Measurements from ENCODE around the gene DIO1. TPM values are rescaled to one million over a fixed set of nuclear protein-coding genes. Genes with fewer than 3 reads are reported as not detected.

Gene DIO1
- total RNA-seq, 2 donors from 2014 or later = not detected

DNA sequence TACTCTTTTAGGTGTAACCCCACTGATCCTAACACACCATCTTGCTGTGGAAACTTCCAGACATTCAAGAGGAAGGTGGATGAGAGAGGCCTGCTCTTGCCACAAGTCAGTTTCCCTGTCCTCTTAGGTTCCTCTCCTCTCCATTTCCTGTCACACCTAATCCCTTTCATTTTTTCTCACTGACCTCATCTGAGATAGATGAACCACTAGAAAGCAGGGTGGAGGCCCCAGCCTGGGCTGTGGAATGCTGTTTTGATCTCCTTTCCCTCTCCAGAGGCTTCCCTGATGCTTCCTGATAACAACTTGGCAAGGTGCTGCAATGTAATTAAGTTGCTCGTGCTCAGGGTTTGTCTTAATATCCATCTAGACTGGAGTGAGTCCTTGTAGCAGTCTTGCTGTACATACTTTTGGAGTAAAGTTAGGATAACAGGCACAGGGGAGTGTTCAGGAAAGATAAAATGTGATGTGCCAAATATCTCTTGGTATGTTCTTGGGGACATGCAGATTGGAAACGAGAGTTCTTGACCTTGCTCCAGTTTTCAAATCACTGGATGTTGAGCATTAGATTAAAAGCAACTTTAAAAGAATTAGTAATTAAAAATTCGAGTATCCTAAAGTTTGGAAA, 63.3 kb downstream of the DIO1 start:
- Histone ChIP-seq H3K27ac (peak overlapping the region in 1 of 2 donors; percentile 32), H3K4me1 (peaks cover 0 to 13% of the 10 kb centered on the region in 2 donors), H3K9me3 (no peaks in the 10 kb centered on the region), H3K4me3 (no peak overlapping the region), H3K36me3 (peaks cover 39% of the 10 kb centered on the region), H3K27me3 (no peaks in the 10 kb centered on the region)
- DNase-seq (ENCODE audit: low spot score) = no peak
- TF ChIP-seq, protein P1, sequence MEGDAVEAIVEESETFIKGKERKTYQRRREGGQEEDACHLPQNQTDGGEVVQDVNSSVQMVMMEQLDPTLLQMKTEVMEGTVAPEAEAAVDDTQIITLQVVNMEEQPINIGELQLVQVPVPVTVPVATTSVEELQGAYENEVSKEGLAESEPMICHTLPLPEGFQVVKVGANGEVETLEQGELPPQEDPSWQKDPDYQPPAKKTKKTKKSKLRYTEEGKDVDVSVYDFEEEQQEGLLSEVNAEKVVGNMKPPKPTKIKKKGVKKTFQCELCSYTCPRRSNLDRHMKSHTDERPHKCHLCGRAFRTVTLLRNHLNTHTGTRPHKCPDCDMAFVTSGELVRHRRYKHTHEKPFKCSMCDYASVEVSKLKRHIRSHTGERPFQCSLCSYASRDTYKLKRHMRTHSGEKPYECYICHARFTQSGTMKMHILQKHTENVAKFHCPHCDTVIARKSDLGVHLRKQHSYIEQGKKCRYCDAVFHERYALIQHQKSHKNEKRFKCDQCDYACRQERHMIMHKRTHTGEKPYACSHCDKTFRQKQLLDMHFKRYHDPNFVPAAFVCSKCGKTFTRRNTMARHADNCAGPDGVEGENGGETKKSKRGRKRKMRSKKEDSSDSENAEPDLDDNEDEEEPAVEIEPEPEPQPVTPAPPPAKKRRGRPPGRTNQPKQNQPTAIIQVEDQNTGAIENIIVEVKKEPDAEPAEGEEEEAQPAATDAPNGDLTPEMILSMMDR (IDR thresholded peaks at IDR 0.05) = no peak

- no peaks in the 10 kb centered on the region for H3K9me3 ChIP-seq
- no peaks in the 10 kb centered on the region for H3K27me3 ChIP-seq
- TF ChIP-seq, protein P1 (IDR thresholded peaks at IDR 0.05) = peak; percentile 15 to 61
- DNase-seq (ENCODE audit: low spot score) = no peak
- peaks cover 0 to 13% of the 10 kb centered on the region in 2 donors for H3K4me1 ChIP-seq
- no peak overlapping the region for H3K27ac ChIP-seq
- H3K36me3 ChIP-seq = peaks cover 40% of the 10 kb centered on the region
- H3K4me3 ChIP-seq = no peak overlapping the region
Measured at GRCh38 chr1:53959664-53960250, 65.8 kb downstream of the DIO1 start.

Other genes with a start within 250 kb of the DIO1 start
- gene GLIS1, start 155.0 kb upstream of the DIO1 start, total RNA-seq = under 1 TPM; 0.20 to 0.22 TPM
- 1 to 10 TPM; 6.4 TPM for gene NDC1, start 55.9 kb upstream of the DIO1 start, total RNA-seq
- 10 to 100 TPM; 14.1 to 17.5 TPM for gene YIPF1, start 4.4 kb upstream of the DIO1 start, total RNA-seq
- gene IFT25, start 51.5 kb downstream of the DIO1 start, total RNA-seq = 10 to 100 TPM in 1 of 2 donors, 1 to 10 TPM in 1; 6.5 to 10.1 TPM
- 10 to 100 TPM; 10.5 to 10.6 TPM for gene LRRC42, start 52.2 kb downstream of the DIO1 start, total RNA-seq
- gene LDLRAD1, start 124.0 kb downstream of the DIO1 start, total RNA-seq = not detected
- gene TMEM59, start 159.0 kb downstream of the DIO1 start, total RNA-seq = 100 to 1,000 TPM; 277 to 390 TPM
- gene TCEANC2, start 159.4 kb downstream of the DIO1 start, total RNA-seq = 1 to 10 TPM; 3.3 to 5.6 TPM